ENCODE data around the gene PLCL1. TPM values are rescaled to one million over a fixed set of nuclear protein-coding genes. Genes with fewer than 3 reads are reported as not detected.

PLCL1 gene
- total RNA-seq, 6 donors from 2014 or later: 5.3 to 17.0 (median 8.1) TPM

DNA sequence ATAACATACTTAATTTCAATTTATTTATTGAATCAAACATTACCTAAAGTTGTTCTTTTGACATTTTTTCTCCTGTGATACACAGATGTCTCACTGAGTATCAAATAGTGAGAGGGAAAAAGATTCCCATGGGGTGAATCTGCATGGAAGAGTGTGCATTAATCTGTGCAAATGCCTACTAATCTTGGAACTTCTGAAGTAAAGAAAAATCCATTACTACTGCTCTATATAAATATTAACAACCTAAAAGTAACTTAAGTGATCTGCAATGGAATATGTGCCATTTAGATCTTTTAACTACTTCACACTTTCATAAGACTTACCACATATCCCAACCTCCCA, 125.5 kb downstream of the PLCL1 start:
- no peak for ATAC-seq (ENCODE audit: low FRiP score in 2 of 2)
- H3K27ac ChIP-seq: no peak overlapping the region

DNA sequence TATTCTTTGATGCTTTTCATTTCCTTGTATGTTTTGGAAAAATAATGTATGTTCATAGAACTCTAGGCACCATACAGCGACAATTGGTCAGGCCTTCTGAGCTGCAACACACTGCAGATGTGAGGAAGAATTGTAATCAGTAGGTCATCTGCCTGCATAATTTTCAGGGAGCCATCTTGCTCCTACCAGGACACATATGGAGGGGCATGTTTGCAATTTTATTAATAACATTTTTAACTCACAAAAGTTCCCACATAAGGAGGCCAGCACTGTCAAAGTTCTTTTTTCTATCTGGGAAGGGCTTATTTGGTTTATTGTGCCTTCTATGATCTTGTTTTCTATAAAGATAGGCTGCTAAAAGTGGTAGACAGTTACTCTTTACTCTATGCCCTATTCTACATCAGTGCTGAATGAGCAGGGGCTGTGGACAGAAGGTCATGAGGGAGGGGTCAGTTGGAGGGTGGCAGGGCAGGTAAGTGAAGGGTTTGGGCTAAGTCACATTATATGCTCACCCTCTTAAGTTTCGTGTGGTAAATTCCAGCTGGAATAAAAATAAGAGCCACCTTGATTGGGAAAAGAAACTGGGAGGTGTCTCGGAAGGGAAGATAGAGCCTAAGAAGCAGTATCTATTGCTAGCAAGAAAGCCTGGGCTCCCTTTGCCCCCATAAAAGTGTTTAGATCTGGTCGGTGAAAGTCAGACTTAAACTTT, 126.3 kb downstream of the PLCL1 start:
- no peak overlapping the region for H3K4me3 ChIP-seq
- no peaks in the 10 kb centered on the region for H3K9me3 ChIP-seq
- no peaks in the 10 kb centered on the region for H3K36me3 ChIP-seq
- no peak overlapping the region for H3K27ac ChIP-seq
- TF ChIP-seq, protein P1, sequence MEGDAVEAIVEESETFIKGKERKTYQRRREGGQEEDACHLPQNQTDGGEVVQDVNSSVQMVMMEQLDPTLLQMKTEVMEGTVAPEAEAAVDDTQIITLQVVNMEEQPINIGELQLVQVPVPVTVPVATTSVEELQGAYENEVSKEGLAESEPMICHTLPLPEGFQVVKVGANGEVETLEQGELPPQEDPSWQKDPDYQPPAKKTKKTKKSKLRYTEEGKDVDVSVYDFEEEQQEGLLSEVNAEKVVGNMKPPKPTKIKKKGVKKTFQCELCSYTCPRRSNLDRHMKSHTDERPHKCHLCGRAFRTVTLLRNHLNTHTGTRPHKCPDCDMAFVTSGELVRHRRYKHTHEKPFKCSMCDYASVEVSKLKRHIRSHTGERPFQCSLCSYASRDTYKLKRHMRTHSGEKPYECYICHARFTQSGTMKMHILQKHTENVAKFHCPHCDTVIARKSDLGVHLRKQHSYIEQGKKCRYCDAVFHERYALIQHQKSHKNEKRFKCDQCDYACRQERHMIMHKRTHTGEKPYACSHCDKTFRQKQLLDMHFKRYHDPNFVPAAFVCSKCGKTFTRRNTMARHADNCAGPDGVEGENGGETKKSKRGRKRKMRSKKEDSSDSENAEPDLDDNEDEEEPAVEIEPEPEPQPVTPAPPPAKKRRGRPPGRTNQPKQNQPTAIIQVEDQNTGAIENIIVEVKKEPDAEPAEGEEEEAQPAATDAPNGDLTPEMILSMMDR (IDR thresholded peaks at IDR 0.05): no peak
- TF ChIP-seq POLR2A (IDR thresholded peaks at IDR 0.05) (no peak), POLR2AphosphoS5 (IDR thresholded peaks at IDR 0.05) (no peak), EP300 (IDR thresholded peaks at IDR 0.05) (no peak)
- no peak for ATAC-seq (ENCODE audit: low FRiP score in 2 of 2)
- DNase-seq: no peak
- no peaks in the 10 kb centered on the region for H3K27me3 ChIP-seq
- WGBS, 2 donors: 90 to 94% methylated on average over 4 of the region's 4 CpGs
- peaks cover 6 to 10% (median 8%) of the 10 kb centered on the region in 4 donors for H3K4me1 ChIP-seq

More for the DNA sequence above, 125.5 kb downstream of the PLCL1 start:
- Histone ChIP-seq H3K4me1 (peaks cover 6 to 11% (median 8%) of the 10 kb centered on the region in 4 donors), H3K27me3 (no peaks in the 10 kb centered on the region), H3K4me3 (no peak overlapping the region), H3K36me3 (no peaks in the 10 kb centered on the region), H3K9me3 (no peaks in the 10 kb centered on the region)
- DNase-seq: no peak
- TF ChIP-seq POLR2AphosphoS5 (IDR thresholded peaks at IDR 0.05) (no peak), POLR2A (IDR thresholded peaks at IDR 0.05) (no peak), EP300 (IDR thresholded peaks at IDR 0.05) (no peak)
- TF ChIP-seq, protein P1 (IDR thresholded peaks at IDR 0.05): no peak

- H3K9me3 ChIP-seq: no peaks in the 10 kb centered on the region
- ATAC-seq (ENCODE audit: low FRiP score in 2 of 2) (no peak), DNase-seq (no peak)
- peaks cover 6 to 9% (median 6%) of the 10 kb centered on the region in 4 donors for H3K4me1 ChIP-seq
- H3K27me3 ChIP-seq: no peaks in the 10 kb centered on the region
- no peak overlapping the region for H3K4me3 ChIP-seq
- TF ChIP-seq POLR2A (IDR thresholded peaks at IDR 0.05): no peak
- TF ChIP-seq EP300 (IDR thresholded peaks at IDR 0.05): no peak
- no peak for TF ChIP-seq POLR2AphosphoS5 (IDR thresholded peaks at IDR 0.05)
- TF ChIP-seq, protein P1 (IDR thresholded peaks at IDR 0.05): no peak
- WGBS, 2 donors: 68 to 88% methylated on average over 1 of the region's 1 CpG
- H3K27ac ChIP-seq: no peak overlapping the region
- no peaks in the 10 kb centered on the region for H3K36me3 ChIP-seq
Measured at GRCh38 chr2:197931661-197932312, 127.4 kb downstream of the PLCL1 start.

- DNase-seq: no peak
- WGBS, 2 donors: 87 to 95% methylated on average over 5 of the region's 5 CpGs
- no peak for TF ChIP-seq POLR2A (IDR thresholded peaks at IDR 0.05)
- TF ChIP-seq, protein P1 (IDR thresholded peaks at IDR 0.05): no peak
- TF ChIP-seq POLR2AphosphoS5 (IDR thresholded peaks at IDR 0.05): no peak
- no peak for TF ChIP-seq EP300 (IDR thresholded peaks at IDR 0.05)
- no peaks in the 10 kb centered on the region for H3K27me3 ChIP-seq
- peaks cover 6 to 9% (median 6%) of the 10 kb centered on the region in 4 donors for H3K4me1 ChIP-seq
- no peak overlapping the region for H3K27ac ChIP-seq
- H3K9me3 ChIP-seq: no peaks in the 10 kb centered on the region
- no peaks in the 10 kb centered on the region for H3K36me3 ChIP-seq
- H3K4me3 ChIP-seq: no peak overlapping the region
- ATAC-seq (ENCODE audit: low FRiP score in 2 of 2): no peak
Measured at GRCh38 chr2:197932374-197932773, 128.0 kb downstream of the PLCL1 start.
